Measurements from ENCODE around the gene CTCFL.

DNA sequence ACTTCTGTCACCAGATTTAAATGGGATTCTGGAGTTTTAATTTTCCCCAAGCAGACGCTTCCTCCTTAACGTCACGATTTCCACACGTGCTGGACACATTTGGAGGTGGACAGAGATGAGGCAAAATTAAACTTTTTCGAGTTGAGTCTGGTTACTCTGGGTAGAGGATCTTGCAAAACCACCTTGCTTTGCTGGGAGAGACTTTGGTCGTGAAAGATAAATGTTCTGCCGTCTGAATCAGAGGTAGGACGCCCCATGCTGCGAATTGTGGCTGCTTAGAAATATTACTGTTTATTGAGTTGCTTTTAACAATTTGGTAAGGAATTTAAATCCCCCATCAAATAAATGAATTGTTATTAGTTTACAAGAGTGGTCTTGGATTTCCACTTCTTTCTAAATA lies 46.8 kb downstream of the CTCFL start:
- TF ChIP-seq YY1 (IDR thresholded peaks at IDR 0.05; ENCODE audit: insufficient read depth, insufficient read length) (no peak), ZNF274 (IDR thresholded peaks at IDR 0.05; ENCODE audit: low read depth, low read length) (no peak), SUZ12 (IDR thresholded peaks at IDR 0.05; ENCODE audit: extremely low read depth, insufficient read depth, insufficient read length) (no peak)

Data from NT2/D1 (cell line).